Panc1 (cell line): ENCODE measurements around the gene ACTG1. TPM values are rescaled to one million over a fixed set of nuclear protein-coding genes. Genes with fewer than 3 reads are reported as not detected.

Experiments
- ATAC-seq: fragments of 200-7000 bp; cut with Tn5 transposase; 2 replicates; pipeline ENCODE4 v1.9.1; 2020; ENCODE audit warnings: mild to moderate bottlenecking, moderate library complexity
- BruUV-seq: library from RNA; stranded (reverse); fragments of 400-500 nt; replicated peaks from 2 replicates; lab custom pipeline; 2021; lab: Mats Ljungman, UMichigan
- CTCF ChIA-PET: fragments of 300-600 bp; sonication (Branson Sonifier 250); formaldehyde crosslinking; loops from one replicate; lab custom pipeline; 2022; ENCODE audit warnings: antibody characterized with exemption; lab: Charles Lee
- POLR2A ChIA-PET: fragments of 300-600 bp; sonication (Branson Sonifier 250); formaldehyde crosslinking; loops from one replicate; lab custom pipeline; 2022; ENCODE audit warnings: antibody characterized with exemption; lab: Charles Lee
- DNase-seq: peaks from one replicate; pipeline ENCODE4 v3.0.0-alpha.2; 2010; ENCODE audit warnings: low read depth, low spot score
- H3K27ac ChIP-seq: 2 replicates; pipeline ENCODE4 v1.5.1; 2011; ENCODE audit warnings: mild to moderate bottlenecking, low read length, inconsistent platforms
- H3K27me3 ChIP-seq: fragments of 200-500 bp; sonication (Bioruptor generic); 2 replicates; pipeline ENCODE4 v1.6.0; 2014; ENCODE audit warnings: low read length, inconsistent platforms; ENCODE audit not compliant: control insufficient read depth, insufficient read depth
- H3K36me3 ChIP-seq: fragments of 200-500 bp; sonication (Bioruptor generic); 2 replicates; pipeline ENCODE4 v1.5.1; 2014; ENCODE audit warnings: inconsistent platforms, mild to moderate bottlenecking, low read length, moderate library complexity; ENCODE audit not compliant: control insufficient read depth, insufficient read depth
- H3K4me1 ChIP-seq: 2 replicates; pipeline ENCODE4 v1.5.1; 2011; ENCODE audit warnings: inconsistent platforms, mild to moderate bottlenecking, low read length, moderate library complexity; ENCODE audit not compliant: control insufficient read depth, insufficient read depth
- H3K4me3 ChIP-seq, 2 experiments: 2 replicates each; pipeline ENCODE4 v1.5.1; 2011 to 2012; ENCODE audit warnings: low read depth in 2 of 2, low read length in 2 of 2, mild to moderate bottlenecking in 2 of 2, inconsistent platforms in 1 of 2, moderate library complexity in 1 of 2
- H3K9me3 ChIP-seq: fragments of 200-500 bp; sonication (Bioruptor generic); 2 replicates; pipeline ENCODE4 v1.5.1; 2014; ENCODE audit warnings: low read depth, mild to moderate bottlenecking, inconsistent platforms, low read length, moderate library complexity; ENCODE audit not compliant: control insufficient read depth, insufficient read depth
- POLR2AphosphoS5 ChIP-seq: IDR thresholded peaks from 2 replicates; pipeline ENCODE4 v1.6.1; 2012; ENCODE audit warnings: mild to moderate bottlenecking, low read depth, low read length, moderate library complexity
- SIN3A ChIP-seq: IDR thresholded peaks from 2 replicates; pipeline ENCODE4 v1.6.1; 2012; ENCODE audit warnings: low read depth, mild to moderate bottlenecking, low read length, moderate library complexity, borderline replicate concordance; ENCODE audit not compliant: insufficient read depth
- TCF7L2 ChIP-seq: IDR thresholded peaks from 2 replicates; pipeline ENCODE4 v1.6.1; 2011; ENCODE audit warnings: mild to moderate bottlenecking, low read depth, low read length, inconsistent platforms
- in situ Hi-C: cut with HindIII; loops from 2 replicates; pipeline ENCODE4 v1.10.0; 2016; ENCODE audit warnings: low sequenced_read_pairs, low pct_unique_long_range_greater_than_20kb
- intact Hi-C: fragments of 100-400 bp; cut with micrococcal nuclease; formaldehyde crosslinking; loops from one replicate; pipeline ENCODE4 v1.10.0; 2022; ENCODE audit not compliant: unreplicated experiment
- total RNA-seq: library from RNA; stranded (reverse); gene quantifications from one replicate; pipeline ENCODE4 v1.2.1, GENCODE V29; 2021; ENCODE audit not compliant: unreplicated experiment
- TF ChIP-seq, protein P1 (sequence below), 2 experiments: IDR thresholded peaks; 2 replicates each; pipeline ENCODE4 v1.6.1; 2011 to 2012; ENCODE audit warnings: low read depth in 2 of 2, control low read depth in 1 of 2, low read length in 1 of 2, mild to moderate bottlenecking in 1 of 2, moderate library complexity in 1 of 2; ENCODE audit not compliant: insufficient read depth in 1 of 2
- TF ChIP-seq, protein P2 (sequence below): fragments of 450-650 bp; IDR thresholded peaks from 2 replicates; pipeline ENCODE4 v1.5.1; 2017; ENCODE audit warnings: mild to moderate bottlenecking

ACTG1 gene
- total RNA-seq, 1 experiment from 2014 or later: 4,502 TPM

DNA sequence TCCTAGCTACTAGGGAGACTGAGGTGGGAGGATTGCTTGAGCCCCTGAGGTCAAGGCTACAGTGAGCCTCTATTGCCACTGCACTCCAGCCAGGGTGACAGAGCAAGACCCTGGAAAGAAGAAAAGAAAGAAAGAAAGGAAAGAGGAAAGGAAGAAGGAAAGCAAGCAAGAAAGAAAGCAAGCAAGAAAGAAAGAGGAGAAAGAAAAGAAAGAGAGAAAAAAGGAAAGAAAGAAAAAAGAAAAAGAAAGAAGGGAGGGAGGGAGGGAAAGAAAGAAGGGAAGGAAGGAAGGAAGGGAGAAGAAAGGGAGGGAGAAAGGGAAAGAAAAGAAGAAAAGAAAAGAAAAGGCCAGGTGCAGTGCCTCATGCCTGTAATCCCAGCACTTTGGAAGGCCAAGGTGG, 9.0 kb downstream of the ACTG1 start:
- H3K9me3 ChIP-seq: no peaks in the 10 kb centered on the region
- DNase-seq: no peak
- no peaks in the 10 kb centered on the region for H3K27me3 ChIP-seq
- no TSS peak for BruUV-seq
- intact Hi-C loops: no loop called here
- no peaks in the 10 kb centered on the region for H3K36me3 ChIP-seq
- peaks cover 8% of the 10 kb centered on the region for H3K4me1 ChIP-seq
- ChIA-PET CTCF (no interaction called here), POLR2A (interaction anchor here (0.6 kb wide), 2 partner anchors 98 to 583 kb away, joined by 3 to 11 read pairs; no protein-coding TSS in a partner anchor)
- H3K4me3 ChIP-seq: no peak overlapping the region
- in situ Hi-C loops: no loop called here
- ATAC-seq: no peak
- H3K27ac ChIP-seq: no peak overlapping the region
- TF ChIP-seq SIN3A (no peak), TCF7L2 (no peak), POLR2AphosphoS5 (no peak)
- TF ChIP-seq, protein P1, sequence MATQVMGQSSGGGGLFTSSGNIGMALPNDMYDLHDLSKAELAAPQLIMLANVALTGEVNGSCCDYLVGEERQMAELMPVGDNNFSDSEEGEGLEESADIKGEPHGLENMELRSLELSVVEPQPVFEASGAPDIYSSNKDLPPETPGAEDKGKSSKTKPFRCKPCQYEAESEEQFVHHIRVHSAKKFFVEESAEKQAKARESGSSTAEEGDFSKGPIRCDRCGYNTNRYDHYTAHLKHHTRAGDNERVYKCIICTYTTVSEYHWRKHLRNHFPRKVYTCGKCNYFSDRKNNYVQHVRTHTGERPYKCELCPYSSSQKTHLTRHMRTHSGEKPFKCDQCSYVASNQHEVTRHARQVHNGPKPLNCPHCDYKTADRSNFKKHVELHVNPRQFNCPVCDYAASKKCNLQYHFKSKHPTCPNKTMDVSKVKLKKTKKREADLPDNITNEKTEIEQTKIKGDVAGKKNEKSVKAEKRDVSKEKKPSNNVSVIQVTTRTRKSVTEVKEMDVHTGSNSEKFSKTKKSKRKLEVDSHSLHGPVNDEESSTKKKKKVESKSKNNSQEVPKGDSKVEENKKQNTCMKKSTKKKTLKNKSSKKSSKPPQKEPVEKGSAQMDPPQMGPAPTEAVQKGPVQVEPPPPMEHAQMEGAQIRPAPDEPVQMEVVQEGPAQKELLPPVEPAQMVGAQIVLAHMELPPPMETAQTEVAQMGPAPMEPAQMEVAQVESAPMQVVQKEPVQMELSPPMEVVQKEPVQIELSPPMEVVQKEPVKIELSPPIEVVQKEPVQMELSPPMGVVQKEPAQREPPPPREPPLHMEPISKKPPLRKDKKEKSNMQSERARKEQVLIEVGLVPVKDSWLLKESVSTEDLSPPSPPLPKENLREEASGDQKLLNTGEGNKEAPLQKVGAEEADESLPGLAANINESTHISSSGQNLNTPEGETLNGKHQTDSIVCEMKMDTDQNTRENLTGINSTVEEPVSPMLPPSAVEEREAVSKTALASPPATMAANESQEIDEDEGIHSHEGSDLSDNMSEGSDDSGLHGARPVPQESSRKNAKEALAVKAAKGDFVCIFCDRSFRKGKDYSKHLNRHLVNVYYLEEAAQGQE (IDR thresholded peaks at IDR 0.05; ENCODE audit: insufficient read depth in 1 of 2, low read depth in 2 of 2, low read length in 1 of 2): no peak
- TF ChIP-seq, protein P2, sequence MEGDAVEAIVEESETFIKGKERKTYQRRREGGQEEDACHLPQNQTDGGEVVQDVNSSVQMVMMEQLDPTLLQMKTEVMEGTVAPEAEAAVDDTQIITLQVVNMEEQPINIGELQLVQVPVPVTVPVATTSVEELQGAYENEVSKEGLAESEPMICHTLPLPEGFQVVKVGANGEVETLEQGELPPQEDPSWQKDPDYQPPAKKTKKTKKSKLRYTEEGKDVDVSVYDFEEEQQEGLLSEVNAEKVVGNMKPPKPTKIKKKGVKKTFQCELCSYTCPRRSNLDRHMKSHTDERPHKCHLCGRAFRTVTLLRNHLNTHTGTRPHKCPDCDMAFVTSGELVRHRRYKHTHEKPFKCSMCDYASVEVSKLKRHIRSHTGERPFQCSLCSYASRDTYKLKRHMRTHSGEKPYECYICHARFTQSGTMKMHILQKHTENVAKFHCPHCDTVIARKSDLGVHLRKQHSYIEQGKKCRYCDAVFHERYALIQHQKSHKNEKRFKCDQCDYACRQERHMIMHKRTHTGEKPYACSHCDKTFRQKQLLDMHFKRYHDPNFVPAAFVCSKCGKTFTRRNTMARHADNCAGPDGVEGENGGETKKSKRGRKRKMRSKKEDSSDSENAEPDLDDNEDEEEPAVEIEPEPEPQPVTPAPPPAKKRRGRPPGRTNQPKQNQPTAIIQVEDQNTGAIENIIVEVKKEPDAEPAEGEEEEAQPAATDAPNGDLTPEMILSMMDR: no peak

DNA sequence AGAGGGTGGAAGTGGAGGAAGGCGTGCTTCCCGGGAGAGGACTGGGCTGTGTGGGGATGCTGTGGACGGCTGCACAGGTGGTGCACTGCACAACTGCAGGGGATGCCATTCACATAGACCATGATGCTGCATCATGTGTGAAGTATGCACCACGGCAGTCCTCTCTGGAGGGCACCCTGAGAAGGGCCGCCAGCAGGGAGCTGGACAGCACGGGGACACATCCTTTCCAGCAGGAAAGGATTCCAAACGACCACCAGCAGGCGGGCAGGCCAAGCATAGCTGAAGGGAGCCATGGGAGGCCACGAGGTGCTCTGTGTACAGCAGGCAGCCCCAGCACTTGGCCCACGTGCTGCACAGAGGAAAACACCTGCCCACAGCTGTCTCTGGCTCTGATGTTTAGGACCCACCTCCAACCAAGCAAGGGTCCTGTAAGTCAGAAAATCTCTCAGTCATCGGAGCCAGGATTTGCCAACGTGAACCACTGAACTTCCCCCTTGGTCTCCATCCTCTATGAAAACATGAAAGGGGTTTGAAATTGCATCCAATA, 10.1 kb downstream of the ACTG1 start:
- no peak for DNase-seq
- no peak overlapping the region for H3K27ac ChIP-seq
- in situ Hi-C loops: no loop called here
- no peaks in the 10 kb centered on the region for H3K36me3 ChIP-seq
- H3K4me1 ChIP-seq: peaks cover 8% of the 10 kb centered on the region
- POLR2A ChIA-PET: no interaction called here
- TF ChIP-seq, protein P2: no peak
- TF ChIP-seq SIN3A (no peak), POLR2AphosphoS5 (no peak), TCF7L2 (no peak)
- TF ChIP-seq, protein P1 (IDR thresholded peaks at IDR 0.05; ENCODE audit: insufficient read depth in 1 of 2, low read depth in 2 of 2, low read length in 1 of 2): no peak
- no peak overlapping the region for H3K4me3 ChIP-seq
- intact Hi-C loops: no loop called here
- CTCF ChIA-PET: no interaction called here
- BruUV-seq: no TSS peak
- peak; percentile 6; the same call in 1 of the 2 replicates for ATAC-seq
- H3K27me3 ChIP-seq: no peaks in the 10 kb centered on the region
- no peaks in the 10 kb centered on the region for H3K9me3 ChIP-seq
